ENCODE data around the gene SOHLH1.
"Not testable (repeated sequence)": the region's sequence is repeated elsewhere in the genome, so short reads cannot be mapped to it uniquely, and the experiment has no call there.

Gene SOHLH1

GRCh38 chr9:135676891-135677290 is 22.4 kb downstream of the SOHLH1 start:
- no peak for TF ChIP-seq CTCF (conservative IDR thresholded peaks at IDR 0.05)
- no peak overlapping the region for H3K27ac ChIP-seq

DNA sequence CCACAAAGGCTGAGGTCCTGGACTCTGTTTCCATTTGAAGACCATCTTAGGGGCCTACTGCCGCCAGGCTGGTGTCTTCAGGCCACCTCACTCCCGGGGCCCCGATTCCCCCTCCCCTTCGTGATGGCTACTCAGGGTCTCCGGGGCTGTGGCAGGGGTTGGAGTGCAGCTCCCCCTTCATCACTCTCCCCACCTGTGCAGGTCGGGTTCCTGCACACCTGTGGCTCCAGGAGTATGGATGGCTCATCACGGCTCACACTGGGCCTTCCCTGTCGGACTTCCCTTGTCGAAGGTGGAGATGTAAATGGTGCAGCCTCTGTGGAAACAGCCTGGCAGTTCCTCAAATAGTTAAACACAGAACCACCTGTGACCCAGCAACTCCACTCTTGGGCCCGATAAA is 24.3 kb downstream of the SOHLH1 start:
- H3K27ac ChIP-seq: no peak overlapping the region
- no peak for TF ChIP-seq CTCF (conservative IDR thresholded peaks at IDR 0.05)

DNA sequence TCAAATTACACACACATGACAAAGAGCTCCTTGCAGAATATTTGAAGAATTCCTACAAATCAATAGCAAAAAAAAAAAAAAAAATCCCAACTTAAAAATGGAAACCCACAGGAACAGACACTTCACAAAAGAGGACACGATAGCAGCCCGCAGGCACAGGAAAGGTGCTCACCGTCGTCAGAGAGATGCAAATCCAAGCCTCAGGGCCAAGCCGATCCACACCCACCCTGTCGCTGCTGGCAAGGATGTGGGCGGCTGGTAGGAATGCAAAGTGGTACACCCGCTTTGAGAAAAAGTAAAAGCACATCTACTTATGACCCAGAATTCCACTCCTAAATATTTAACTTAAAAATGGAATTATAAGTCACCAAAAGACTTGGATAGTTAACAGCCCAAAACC is 25.3 kb downstream of the SOHLH1 start:
- no peak for TF ChIP-seq CTCF (conservative IDR thresholded peaks at IDR 0.05)

GRCh38 chr9:135672786-135673185 is 26.5 kb downstream of the SOHLH1 start:
- H3K27ac ChIP-seq: not testable (repeated sequence)

More for the DNA sequence above, 25.3 kb downstream of the SOHLH1 start:
- H3K27ac ChIP-seq: no peak overlapping the region

- 0 out of 2 replicates have a peak, but pooled peaks have one; percentile 9 for TF ChIP-seq CTCF (conservative IDR thresholded peaks at IDR 0.05)
Measured at GRCh38 chr9:135671591-135672041, 27.7 kb downstream of the SOHLH1 start.

GRCh38 chr9:135670721-135671590 is 28.3 kb downstream of the SOHLH1 start:
- no peak overlapping the region for H3K27ac ChIP-seq
- no peak for TF ChIP-seq CTCF (conservative IDR thresholded peaks at IDR 0.05)

More at GRCh38 chr9:135671591-135672041, 27.7 kb downstream of the SOHLH1 start:
- H3K27ac ChIP-seq: no peak overlapping the region

- H3K27ac ChIP-seq: no peak overlapping the region
- TF ChIP-seq CTCF (conservative IDR thresholded peaks at IDR 0.05): no peak
Measured at GRCh38 chr9:135669616-135670285, 29.5 kb downstream of the SOHLH1 start.

- not testable (repeated sequence) for H3K27ac ChIP-seq
Measured at GRCh38 chr9:135669018-135669417, 30.3 kb downstream of the SOHLH1 start.
